GM18858 (cell line): ENCODE measurements around the gene OR52E2.

ENCODE experiments used
- ATAC-seq: cut with Tn5 transposase; IDR thresholded peaks from one replicate; pipeline ENCODE4 v1.9.1; 2021; ENCODE audit not compliant: unreplicated experiment

OR52E2 gene

DNA sequence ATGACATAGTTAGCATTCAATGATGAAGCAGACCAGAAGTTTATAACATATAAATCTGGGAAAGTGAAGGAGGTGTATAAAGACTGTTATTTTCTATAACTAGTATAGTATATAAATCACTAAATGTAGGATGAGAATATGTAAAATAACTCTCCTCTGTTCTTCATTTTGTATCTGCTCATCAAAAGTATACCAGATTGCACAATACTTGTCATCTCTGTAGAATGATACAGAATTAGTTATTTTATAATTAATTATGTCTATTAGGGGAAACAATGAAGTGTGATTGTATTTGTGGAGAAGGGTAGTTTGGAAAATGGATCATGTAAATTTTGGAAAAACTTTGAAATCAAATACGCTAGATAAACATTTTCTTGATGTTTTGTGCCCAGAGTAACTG is 46.4 kb downstream of the OR52E2 start:
- no peak for ATAC-seq

DNA sequence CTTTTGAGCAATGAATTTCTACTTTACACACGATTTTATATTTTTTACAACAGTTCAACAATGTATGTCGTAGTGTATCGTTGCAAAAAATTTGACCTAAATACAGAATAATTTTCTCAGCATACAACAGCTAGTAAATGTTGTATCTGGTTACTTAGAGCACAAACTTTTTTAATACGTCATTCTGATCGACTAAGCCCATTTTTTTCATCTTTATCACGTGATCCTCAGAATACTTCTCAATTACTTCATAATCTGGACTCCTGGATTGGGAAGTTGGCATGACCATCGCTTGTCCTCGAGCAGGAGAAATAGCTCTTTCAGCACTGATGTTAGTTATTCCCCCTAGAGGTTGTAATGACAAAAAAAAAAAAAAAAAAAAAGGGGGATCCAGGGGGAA is 48.2 kb downstream of the OR52E2 start:
- no peak for ATAC-seq
